ENCODE measurements around the gene KLHL40.

DNA sequence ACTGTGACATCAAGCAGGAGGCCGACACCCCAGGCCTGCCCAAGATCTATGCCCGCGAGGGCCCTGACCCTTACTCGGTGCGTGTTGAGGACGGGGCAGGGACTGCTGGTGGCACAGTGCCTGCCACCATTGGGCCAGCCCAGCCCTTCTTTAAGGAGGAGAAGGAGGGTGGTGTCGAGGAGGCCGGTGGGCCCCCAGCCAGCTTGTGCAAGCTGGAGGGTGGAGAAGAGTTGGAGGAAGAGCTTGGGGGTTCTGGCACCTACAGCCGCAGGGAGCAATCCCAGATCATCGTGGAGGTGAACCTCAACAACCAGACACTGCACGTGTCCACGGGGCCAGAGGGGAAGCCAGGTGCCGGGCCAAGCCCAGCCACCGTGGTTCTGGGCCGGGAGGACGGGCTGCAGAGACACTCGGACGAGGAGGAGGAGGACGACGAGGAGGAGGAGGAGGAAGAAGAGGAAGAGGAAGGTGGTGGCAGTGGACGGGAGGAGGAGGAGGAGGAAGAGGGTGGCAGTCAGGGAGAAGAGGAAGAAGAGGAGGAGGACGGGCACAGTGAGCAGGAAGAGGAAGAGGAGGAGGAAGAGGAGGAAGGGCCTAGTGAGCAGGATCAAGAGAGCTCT is 26.5 kb upstream of the KLHL40 start:
- TF ChIP-seq EZH2 (IDR thresholded peaks at IDR 0.05; ENCODE audit: borderline replicate concordance, low read depth, low read length, severe bottlenecking) = no peak
- TF ChIP-seq, protein P1, sequence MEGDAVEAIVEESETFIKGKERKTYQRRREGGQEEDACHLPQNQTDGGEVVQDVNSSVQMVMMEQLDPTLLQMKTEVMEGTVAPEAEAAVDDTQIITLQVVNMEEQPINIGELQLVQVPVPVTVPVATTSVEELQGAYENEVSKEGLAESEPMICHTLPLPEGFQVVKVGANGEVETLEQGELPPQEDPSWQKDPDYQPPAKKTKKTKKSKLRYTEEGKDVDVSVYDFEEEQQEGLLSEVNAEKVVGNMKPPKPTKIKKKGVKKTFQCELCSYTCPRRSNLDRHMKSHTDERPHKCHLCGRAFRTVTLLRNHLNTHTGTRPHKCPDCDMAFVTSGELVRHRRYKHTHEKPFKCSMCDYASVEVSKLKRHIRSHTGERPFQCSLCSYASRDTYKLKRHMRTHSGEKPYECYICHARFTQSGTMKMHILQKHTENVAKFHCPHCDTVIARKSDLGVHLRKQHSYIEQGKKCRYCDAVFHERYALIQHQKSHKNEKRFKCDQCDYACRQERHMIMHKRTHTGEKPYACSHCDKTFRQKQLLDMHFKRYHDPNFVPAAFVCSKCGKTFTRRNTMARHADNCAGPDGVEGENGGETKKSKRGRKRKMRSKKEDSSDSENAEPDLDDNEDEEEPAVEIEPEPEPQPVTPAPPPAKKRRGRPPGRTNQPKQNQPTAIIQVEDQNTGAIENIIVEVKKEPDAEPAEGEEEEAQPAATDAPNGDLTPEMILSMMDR (IDR thresholded peaks at IDR 0.05; ENCODE audit: borderline replicate concordance, extremely low read depth, low read length, poor library complexity, severe bottlenecking) = no peak

Data from DND-41 (cell line).